ENCODE measurements around the gene APMAP.
A peak's percentile ranks its signal among the peaks of the same experiment; 100 is the strongest.
"Not testable (repeated sequence)": the region's sequence is repeated elsewhere in the genome, so short reads cannot be mapped to it uniquely, and the experiment has no call there.

The APMAP gene

GRCh38 chr20:25005661-25006060 is 13.1 kb upstream of the APMAP start:
- DNase-seq: no peak

GRCh38 chr20:25005220-25005619 is 12.7 kb upstream of the APMAP start:
- DNase-seq: no peak

DNA sequence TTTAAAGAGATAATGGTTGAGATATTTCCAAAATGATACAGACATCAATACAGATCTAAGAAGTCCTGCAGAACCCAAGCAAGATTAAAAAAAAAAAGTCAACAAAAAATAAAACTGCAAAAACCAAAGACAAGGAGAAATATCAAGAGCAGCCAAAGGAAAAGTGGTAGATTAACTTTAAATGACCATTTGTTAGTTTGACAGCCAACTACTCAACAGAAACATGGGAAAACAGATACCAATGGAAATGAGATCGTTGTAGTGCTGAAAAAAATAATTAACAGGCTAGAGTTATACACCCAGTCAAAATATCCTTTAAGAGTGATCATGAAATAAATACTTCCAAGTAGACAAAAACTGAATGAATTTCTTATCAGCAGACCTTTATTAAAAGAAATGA is 10.5 kb upstream of the APMAP start:
- no peak for DNase-seq

DNA sequence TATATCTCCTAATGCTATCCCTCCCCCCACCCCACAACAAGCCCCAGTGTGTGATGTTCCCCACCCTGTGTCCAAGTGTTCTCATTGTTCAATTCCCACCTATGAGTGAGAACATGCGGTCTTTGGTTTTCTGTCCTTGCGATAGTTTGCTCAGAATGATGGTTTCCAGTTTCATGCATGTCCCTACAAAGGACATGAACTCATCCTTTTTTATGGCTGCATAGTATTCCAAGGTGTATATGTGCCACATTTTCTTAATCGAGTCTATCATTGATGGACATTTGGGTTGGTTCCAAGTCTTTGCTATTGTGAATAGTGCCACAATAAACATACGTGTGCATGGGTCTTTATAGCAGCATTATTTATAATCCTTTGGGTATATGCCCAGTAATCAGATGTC is 8.8 kb upstream of the APMAP start:
- DNase-seq: not testable (repeated sequence)

GRCh38 chr20:25000268-25000801 is 7.8 kb upstream of the APMAP start:
- peak; percentile 67 for DNase-seq

DNA sequence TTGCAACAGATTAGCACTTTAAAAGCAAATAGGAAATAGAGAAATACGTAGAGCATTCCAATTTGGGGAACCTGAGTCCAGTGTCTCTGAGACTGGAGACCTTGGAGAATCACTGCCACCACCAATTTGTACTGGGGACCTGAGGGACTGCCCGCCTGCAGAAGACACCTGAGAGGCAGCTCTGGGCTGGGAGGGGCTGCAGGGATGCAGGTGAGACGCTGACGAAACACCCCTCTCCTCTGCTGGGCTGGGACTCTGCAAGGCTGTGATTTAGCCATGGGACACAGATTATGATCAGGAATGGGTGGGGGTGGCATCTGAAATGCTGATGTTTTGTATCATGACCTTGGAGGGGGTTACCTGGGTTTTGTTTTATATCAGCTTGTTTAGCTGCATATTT is 7.0 kb upstream of the APMAP start:
- DNase-seq: no peak

DNA sequence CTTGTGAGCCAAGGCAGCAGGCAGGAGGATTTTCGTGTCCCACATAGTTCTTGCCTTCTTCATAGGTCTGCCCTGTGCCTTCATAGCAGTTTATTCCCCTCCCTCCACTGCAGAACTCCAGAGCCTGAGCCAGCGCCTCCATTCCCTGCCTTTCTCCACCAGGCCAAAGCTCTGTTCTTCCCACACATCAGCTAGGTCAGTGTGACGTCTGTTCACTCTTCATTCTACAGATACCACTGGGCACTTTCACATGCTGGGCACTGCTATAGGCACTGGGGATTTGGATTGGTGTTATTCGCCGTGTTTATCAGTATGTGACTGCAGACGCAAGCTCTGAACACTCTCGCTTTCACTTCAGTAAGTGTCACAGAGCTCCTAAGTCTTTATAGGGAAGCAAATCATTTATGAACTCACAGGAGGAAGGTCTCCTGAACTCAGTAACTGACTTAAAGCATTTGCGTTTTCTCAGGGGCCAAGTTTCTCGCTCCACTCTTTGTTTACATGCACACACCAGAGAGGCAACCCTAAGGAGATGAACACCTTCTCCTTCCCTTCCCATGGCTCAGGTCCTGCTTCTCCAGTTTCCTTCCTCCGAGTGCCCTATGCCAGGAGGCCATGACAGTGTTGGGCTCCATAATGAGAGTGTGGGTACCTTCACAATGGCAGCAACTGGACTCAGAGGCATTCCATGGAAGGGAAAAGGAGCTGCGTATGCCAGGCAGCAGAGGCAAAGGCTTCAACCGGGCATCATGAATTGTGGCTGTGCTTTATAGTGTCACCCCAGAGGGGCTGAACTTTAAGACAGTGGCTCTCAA is 6.3 kb upstream of the APMAP start:
- no peak for DNase-seq

- DNase-seq: no peak
Measured at GRCh38 chr20:24998121-24998520, 5.6 kb upstream of the APMAP start.

GRCh38 chr20:24996449-24997377 is 4.2 kb upstream of the APMAP start:
- DNase-seq: no peak

GRCh38 chr20:24995741-24996448 is 3.3 kb upstream of the APMAP start:
- no peak for DNase-seq

GRCh38 chr20:24994470-24995368 is 2.2 kb upstream of the APMAP start:
- DNase-seq: peak; percentile 78

- DNase-seq: no peak
Measured at GRCh38 chr20:24994186-24994465, 1.6 kb upstream of the APMAP start.

DNA sequence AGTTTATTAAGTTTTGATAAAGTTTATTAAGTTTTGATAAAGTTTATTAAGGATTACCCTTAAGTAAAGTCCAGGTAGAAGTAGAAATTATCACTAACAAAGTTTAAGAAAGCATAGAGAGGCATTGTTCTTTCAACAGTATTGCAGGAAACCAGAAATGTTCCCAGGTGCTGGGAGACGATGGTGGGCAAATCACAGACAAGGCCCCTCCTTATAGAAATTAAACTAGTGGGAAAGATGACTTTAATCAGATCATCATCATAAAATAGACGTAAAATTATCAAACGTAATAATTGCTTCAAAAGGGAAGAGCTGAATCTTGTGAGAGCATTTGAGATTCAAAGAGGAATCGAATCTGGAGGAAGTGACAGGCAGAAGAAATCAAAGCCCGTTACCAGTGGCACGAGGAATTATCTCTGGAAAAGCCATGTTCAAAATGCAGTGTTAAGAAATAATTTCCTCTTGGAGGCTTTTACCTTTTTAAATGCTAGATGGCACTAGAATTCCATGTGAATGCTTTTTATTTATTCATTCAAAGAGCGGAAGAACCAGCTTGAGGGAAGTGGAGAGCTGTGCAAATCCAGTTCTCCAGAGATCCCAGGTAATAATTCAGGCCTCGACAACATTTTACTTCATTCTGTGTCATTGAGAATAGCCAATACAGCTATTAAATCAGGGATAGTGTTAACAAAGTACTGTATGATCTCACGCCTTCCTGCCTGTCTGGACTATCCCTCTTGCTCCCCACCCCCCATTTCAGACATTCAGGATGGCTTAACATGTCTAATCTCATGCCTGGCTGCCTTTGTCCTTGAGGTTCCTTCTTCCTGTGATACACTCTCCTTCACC is 1.0 kb upstream of the APMAP start:
- DNase-seq: no peak

GRCh38 chr20:24991897-24992486 is 559 bp downstream of the APMAP start:
- DNase-seq: no peak

GRCh38 chr20:24990810-24991252 is 1.7 kb downstream of the APMAP start:
- DNase-seq: peak; percentile 14

GRCh38 chr20:24989162-24989561 is 3.4 kb downstream of the APMAP start:
- no peak for DNase-seq

DNA sequence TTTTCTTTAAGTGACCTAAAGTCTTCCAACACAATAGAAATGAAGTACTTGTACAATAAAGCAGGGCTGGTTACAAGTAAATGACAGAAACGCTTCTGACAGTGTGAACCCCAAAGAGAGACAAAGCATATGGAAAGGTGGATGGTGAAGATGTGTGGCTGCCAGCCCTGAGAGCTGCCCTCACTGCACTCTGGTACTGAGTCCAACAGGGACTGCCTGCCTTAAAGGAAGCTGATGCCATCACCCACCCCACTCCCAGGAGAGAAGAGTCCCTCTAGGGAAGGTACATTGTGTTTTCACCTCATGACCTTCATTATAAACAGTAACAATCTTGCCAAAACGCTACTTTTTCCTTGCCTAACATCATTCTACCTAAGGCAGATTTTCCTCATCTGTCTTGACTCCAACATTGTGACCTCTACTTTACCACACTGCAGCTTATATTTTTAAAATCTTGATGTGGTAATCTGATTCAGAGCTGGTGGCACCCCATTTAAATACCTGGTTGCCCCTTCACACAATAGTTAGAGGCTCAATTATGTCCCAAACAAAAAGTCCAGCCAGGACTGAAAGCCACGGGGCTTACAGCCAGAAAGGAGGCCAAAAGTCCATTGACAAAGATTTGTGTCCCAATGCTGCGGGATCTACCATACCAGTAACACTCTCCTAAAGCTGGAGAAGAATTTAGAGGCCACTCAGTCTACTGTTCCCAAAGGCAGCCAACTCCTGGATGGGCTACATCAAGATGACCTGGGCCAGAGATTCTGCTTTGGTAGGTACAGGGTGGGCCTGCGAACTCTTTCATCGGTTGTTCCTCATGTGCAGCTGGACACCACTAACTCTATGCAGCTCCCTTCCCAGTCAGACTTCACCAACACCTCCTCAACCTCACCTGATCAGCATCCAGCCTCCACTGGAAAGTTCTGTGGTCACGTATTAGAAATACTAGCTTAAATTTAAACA is 4.4 kb downstream of the APMAP start:
- DNase-seq: no peak

DNA sequence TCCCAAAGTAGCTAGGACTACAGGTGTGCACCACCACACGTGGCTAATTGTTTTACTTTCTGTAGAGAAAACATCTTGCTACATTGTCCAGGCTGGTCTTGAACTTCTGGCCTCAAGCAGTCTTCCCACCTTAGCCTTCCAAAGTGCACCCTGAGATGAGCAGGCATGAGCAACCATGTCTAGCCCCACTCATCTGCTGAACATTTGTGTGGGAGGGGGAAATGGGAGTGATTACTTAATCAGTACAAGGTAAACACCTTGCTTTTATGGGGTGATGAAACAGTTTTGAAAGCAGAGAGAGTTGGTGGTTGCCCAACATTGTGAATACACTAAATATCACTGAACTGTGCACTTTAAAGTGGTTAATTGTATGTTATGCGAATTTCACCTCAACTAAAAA is 5.3 kb downstream of the APMAP start:
- no peak for DNase-seq

DNA sequence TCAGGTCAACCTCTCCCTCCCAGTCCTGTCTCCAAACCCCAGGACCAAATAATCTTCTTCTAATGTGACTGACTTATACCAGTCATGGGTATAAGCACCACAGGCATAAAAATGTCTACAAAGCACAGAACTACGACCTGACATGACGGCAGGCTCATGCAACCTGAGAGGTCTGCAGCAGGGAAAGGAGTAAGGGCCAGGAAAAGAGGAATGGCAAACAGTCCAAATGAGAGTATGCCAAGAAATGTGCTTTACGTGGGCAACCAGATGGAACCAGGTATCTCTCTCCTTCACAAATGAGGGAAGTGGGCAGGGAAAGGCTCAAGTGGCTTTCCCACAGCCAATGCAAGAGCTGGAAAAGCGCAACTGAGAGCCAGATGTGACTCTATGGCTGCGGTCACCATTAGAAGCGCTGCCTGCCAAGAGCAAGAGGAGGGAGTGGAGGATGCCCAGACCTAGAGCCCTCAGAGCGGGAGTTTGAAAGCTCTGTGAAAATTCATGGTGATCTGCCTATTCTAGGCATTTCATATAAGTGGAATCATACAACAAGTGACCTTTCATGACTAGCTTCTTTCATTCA is 6.0 kb downstream of the APMAP start:
- DNase-seq: no peak
